SU-DHL-6 (cell line): ENCODE results near the gene CXCL14.

Experiments
- H2AFZ ChIP-seq: fragments of 200-600 bp; sonication (generic); 2 replicates; pipeline ENCODE4 v1.6.1; 2014; ENCODE audit warnings: low read depth, mild to moderate bottlenecking, moderate library complexity, mixed read lengths, antibody characterized with exemption, low read length; ENCODE audit not compliant: severe bottlenecking
- H3F3A ChIP-seq: fragments of 200-600 bp; shearing (Covaris generic); 2 replicates; pipeline ENCODE4 v1.6.0; 2016; ENCODE audit warnings: antibody characterized with exemption, mild to moderate bottlenecking; ENCODE audit not compliant: insufficient read depth
- H3K27ac ChIP-seq: fragments of 200-600 bp; sonication (generic); 2 replicates; pipeline ENCODE4 v1.5.1; 2016; ENCODE audit warnings: low read depth, mild to moderate bottlenecking, low read length, moderate library complexity, mixed read lengths
- H3K27me3 ChIP-seq: fragments of 200-600 bp; sonication (generic), shearing (Covaris generic); 2 replicates; pipeline ENCODE4 v1.6.0; 2014; ENCODE audit warnings: mild to moderate bottlenecking, low read length
- H3K36me3 ChIP-seq: fragments of 200-600 bp; sonication (generic); 2 replicates; pipeline ENCODE4 v1.6.1; 2014; ENCODE audit warnings: mild to moderate bottlenecking, low read length, mixed read lengths
- H3K4me2 ChIP-seq: fragments of 300-600, 200-600 bp; shearing (Covaris generic), sonication (generic); 2 replicates; pipeline ENCODE4 v1.6.0; 2014; ENCODE audit warnings: low read length, low read depth, mild to moderate bottlenecking; ENCODE audit not compliant: poor library complexity, severe bottlenecking
- H3K4me3 ChIP-seq: fragments of 200-600 bp; sonication (generic); 2 replicates; pipeline ENCODE4 v1.5.1; 2014; ENCODE audit warnings: antibody characterized with exemption, low read length, mild to moderate bottlenecking, mixed read lengths; ENCODE audit not compliant: insufficient read depth, poor library complexity, severe bottlenecking
- H3K79me2 ChIP-seq: fragments of 200-600 bp; sonication (generic); 2 replicates; pipeline ENCODE4 v1.6.1; 2014; ENCODE audit warnings: mild to moderate bottlenecking, low read length, moderate library complexity; ENCODE audit not compliant: insufficient read depth
- H3K9ac ChIP-seq: fragments of 200-600 bp; sonication (generic); 2 replicates; pipeline ENCODE4 v1.7.0; 2014; ENCODE audit warnings: mild to moderate bottlenecking, low read length
- H3K9me2 ChIP-seq: fragments of 200-600 bp; sonication (generic); replicated peaks from 2 replicates; pipeline ENCODE4 v1.6.1; 2014; ENCODE audit warnings: low read length; ENCODE audit not compliant: insufficient read depth
- H3K9me3 ChIP-seq: fragments of 200-600 bp; sonication (generic); 2 replicates; pipeline ENCODE4 v1.6.1; 2014; ENCODE audit warnings: low read length, mixed read lengths; ENCODE audit not compliant: insufficient read depth
- H4K20me1 ChIP-seq: fragments of 200-600 bp; sonication (generic); 2 replicates; pipeline ENCODE4 v1.6.1; 2014; ENCODE audit warnings: low read depth, mild to moderate bottlenecking, antibody characterized with exemption, low read length, moderate library complexity, mixed read lengths
- EZH2phosphoT487 ChIP-seq: fragments of 200-600 bp; sonication (generic), shearing (Covaris generic); conservative IDR thresholded peaks from 2 replicates; pipeline ENCODE4 v1.6.1; 2018; ENCODE audit warnings: mild to moderate bottlenecking, antibody characterized with exemption, low read length, moderate library complexity, mixed read lengths
- TF ChIP-seq, protein P1 (sequence below): fragments of 200-600 bp; sonication (generic); IDR thresholded peaks from one replicate; pipeline ENCODE4 v1.5.1; 2017; ENCODE audit warnings: antibody characterized with exemption, mild to moderate bottlenecking, low read length, moderate library complexity; ENCODE audit not compliant: insufficient read depth, poor library complexity, severe bottlenecking

Gene CXCL14

DNA sequence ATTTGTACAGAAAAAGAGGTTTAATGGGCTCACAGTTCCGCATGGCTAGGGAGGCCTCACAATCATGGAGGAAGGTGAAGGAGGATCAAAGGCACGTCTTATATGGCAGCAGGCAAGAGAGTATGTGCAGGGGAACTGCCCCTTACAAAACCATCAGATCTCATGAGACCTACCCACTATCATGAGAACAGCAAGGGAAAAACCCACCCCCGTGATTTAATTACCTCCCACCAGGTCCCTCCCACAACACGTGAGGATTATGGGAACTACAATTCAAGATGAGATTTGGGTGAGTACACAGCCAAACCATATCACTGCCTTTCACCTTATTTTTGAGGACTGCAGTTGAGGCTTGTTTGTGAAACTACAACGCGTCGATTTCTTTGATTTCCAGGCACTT is 22.2 kb downstream of the CXCL14 start:
- Histone ChIP-seq H3K79me2 (no peaks in the 10 kb centered on the region), H3K9me3 (no peaks in the 10 kb centered on the region), H3K9me2 (no peaks in the 10 kb centered on the region), H3F3A (no peaks in the 10 kb centered on the region), H3K4me2 (no peak overlapping the region), H3K27me3 (0 out of 2 replicates have a peak, but pooled peaks cover 4% of the 10 kb centered on the region), H2AFZ (no peak overlapping the region), H4K20me1 (no peaks in the 10 kb centered on the region), H3K36me3 (no peaks in the 10 kb centered on the region), H3K9ac (no peak overlapping the region), H3K4me3 (no peak overlapping the region), H3K27ac (no peak overlapping the region)
- TF ChIP-seq, protein P1, sequence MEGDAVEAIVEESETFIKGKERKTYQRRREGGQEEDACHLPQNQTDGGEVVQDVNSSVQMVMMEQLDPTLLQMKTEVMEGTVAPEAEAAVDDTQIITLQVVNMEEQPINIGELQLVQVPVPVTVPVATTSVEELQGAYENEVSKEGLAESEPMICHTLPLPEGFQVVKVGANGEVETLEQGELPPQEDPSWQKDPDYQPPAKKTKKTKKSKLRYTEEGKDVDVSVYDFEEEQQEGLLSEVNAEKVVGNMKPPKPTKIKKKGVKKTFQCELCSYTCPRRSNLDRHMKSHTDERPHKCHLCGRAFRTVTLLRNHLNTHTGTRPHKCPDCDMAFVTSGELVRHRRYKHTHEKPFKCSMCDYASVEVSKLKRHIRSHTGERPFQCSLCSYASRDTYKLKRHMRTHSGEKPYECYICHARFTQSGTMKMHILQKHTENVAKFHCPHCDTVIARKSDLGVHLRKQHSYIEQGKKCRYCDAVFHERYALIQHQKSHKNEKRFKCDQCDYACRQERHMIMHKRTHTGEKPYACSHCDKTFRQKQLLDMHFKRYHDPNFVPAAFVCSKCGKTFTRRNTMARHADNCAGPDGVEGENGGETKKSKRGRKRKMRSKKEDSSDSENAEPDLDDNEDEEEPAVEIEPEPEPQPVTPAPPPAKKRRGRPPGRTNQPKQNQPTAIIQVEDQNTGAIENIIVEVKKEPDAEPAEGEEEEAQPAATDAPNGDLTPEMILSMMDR: no peak
- TF ChIP-seq EZH2phosphoT487: no peak

DNA sequence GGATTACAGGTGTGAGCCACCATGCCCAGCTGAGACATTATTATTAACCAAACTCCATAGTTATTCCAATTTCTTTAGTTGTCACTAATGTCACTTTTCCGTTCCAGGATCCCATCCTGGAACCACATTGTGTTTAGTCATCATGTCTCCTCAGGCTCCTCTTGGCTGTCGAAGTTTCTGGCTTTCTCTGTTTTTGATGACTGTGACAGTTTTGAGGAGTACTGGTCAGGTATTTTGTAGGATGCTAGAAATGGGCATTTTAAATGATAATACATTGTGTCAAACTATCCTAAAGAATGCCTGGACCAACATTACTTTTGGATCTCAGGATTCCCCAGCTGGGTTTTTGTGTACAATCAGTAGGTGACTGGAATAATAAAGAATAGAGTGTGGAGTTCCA is 23.3 kb downstream of the CXCL14 start:
- H2AFZ ChIP-seq: no peak overlapping the region
- H3K27me3 ChIP-seq: 0 out of 2 replicates have a peak, but pooled peaks cover 4% of the 10 kb centered on the region
- no peaks in the 10 kb centered on the region for H3K36me3 ChIP-seq
- no peaks in the 10 kb centered on the region for H3K79me2 ChIP-seq
- no peaks in the 10 kb centered on the region for H3F3A ChIP-seq
- H3K4me2 ChIP-seq: no peak overlapping the region
- no peak overlapping the region for H3K27ac ChIP-seq
- H3K9me2 ChIP-seq: no peaks in the 10 kb centered on the region
- H4K20me1 ChIP-seq: no peaks in the 10 kb centered on the region
- H3K4me3 ChIP-seq: no peak overlapping the region
- H3K9ac ChIP-seq: no peak overlapping the region
- TF ChIP-seq EZH2phosphoT487: no peak
- TF ChIP-seq, protein P1: no peak
- no peaks in the 10 kb centered on the region for H3K9me3 ChIP-seq

DNA sequence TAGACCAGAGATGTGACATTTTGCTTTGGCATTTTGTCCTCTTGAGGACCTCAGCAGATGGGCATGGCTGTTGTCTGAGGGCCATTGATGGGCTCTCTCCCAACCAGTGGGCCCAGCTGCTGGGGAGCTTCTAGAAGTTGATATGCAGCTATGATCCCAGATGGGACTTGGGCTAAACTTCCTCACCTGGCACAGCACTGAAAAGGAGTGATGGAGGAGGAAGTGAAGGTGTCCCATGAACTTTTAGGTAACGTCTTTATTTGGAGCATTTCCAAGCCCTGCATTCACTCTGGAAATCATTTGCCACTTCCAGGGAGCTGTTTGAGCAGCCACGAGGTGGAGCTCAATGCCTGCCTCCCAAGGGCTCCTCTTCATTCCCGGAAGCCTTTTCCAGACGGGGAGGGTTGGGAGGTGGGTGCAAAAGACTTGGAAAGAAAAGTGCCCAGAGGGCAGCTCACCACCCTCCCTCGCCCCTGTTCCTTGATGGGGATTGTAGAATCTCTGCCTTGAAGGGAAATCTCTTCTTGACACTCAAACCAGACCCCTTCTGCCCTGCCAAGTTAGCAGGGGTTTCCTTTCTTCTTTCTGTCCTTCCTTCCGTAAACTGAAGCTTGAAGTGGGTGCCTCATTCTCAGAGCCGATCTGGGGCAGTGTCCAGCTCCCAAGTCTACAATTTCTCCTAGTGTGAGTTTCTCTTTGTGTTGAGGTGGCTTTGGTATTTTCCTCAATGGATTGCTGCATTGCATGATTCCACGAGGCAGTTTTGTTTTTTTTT is 24.9 kb downstream of the CXCL14 start:
- H3K9ac ChIP-seq: no peak overlapping the region
- H2AFZ ChIP-seq: no peak overlapping the region
- H3K4me2 ChIP-seq: no peak overlapping the region
- no peaks in the 10 kb centered on the region for H3K9me2 ChIP-seq
- no peak overlapping the region for H3K4me3 ChIP-seq
- H3K36me3 ChIP-seq: no peaks in the 10 kb centered on the region
- no peaks in the 10 kb centered on the region for H4K20me1 ChIP-seq
- TF ChIP-seq EZH2phosphoT487: no peak
- H3F3A ChIP-seq: no peaks in the 10 kb centered on the region
- H3K27me3 ChIP-seq: 0 out of 2 replicates have a peak, but pooled peaks cover 4% of the 10 kb centered on the region
- no peak overlapping the region for H3K27ac ChIP-seq
- H3K79me2 ChIP-seq: no peaks in the 10 kb centered on the region
- no peaks in the 10 kb centered on the region for H3K9me3 ChIP-seq
